ENCODE results near the gene GALNT1. TPM values are rescaled to one million over a fixed set of nuclear protein-coding genes. Genes with fewer than 3 reads are reported as not detected.

Gene GALNT1
- total and polyA plus RNA-seq, 4 donors: 57.3 to 96.8 (median 78.8) TPM

DNA sequence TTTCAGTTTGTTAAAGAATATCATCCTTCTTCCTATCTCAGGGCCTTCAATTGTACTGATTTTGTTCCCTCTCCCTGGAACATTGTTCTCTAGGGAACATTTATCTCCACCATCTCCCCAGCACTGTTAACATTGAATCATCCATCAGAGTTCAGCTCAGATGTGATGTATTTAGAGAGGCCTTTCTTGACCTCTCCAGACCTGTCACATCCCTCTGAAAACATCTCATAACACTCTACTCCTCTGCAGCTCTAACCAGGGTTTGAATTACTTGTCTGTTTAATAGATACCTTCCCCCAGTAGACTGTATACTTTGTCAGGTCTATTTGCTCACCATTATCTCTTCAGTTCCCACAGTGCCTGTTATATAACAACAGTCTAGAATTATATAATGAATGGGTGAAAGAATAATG lies 98.6 kb downstream of the GALNT1 start:
- DNase-seq (ENCODE audit: low read depth in 4 of 6, low spot score in 6 of 6): peak in 1 of 6 donors; percentile 3
- no peaks in the 10 kb centered on the region for H3K4me1 ChIP-seq (ENCODE audit: control insufficient read depth, insufficient read depth, low read length)
- no peak overlapping the region for H3K27ac ChIP-seq (ENCODE audit: low read depth, low read length)
- no peaks in the 10 kb centered on the region for H3K27me3 ChIP-seq (ENCODE audit: control insufficient read depth, insufficient read depth, low read length)
- H3K36me3 ChIP-seq (ENCODE audit: control insufficient read depth, insufficient read depth, low read length): no peaks in the 10 kb centered on the region
- H3K4me3 ChIP-seq (ENCODE audit: low read depth, low read length): no peak overlapping the region
- no peaks in the 10 kb centered on the region for H3K9me3 ChIP-seq (ENCODE audit: control insufficient read depth, insufficient read depth, low read length)

- Histone ChIP-seq H3K27ac (ENCODE audit: low read depth, low read length) (no peak overlapping the region), H3K4me3 (ENCODE audit: low read depth, low read length) (no peak overlapping the region), H3K4me1 (ENCODE audit: control insufficient read depth, insufficient read depth, low read length) (no peaks in the 10 kb centered on the region), H3K9me3 (ENCODE audit: control insufficient read depth, insufficient read depth, low read length) (no peaks in the 10 kb centered on the region), H3K27me3 (ENCODE audit: control insufficient read depth, insufficient read depth, low read length) (no peaks in the 10 kb centered on the region), H3K36me3 (ENCODE audit: control insufficient read depth, insufficient read depth, low read length) (peaks cover 3% of the 10 kb centered on the region)
- DNase-seq (ENCODE audit: low read depth in 4 of 6, low spot score in 6 of 6): no peak
- no CpG with 5 or more reads among the region's 1 CpG for WGBS (ENCODE audit: insufficient coverage)
These were observed 100.8 kb downstream of the GALNT1 start for GRCh38 chr18:35682281-35682867.

DNA sequence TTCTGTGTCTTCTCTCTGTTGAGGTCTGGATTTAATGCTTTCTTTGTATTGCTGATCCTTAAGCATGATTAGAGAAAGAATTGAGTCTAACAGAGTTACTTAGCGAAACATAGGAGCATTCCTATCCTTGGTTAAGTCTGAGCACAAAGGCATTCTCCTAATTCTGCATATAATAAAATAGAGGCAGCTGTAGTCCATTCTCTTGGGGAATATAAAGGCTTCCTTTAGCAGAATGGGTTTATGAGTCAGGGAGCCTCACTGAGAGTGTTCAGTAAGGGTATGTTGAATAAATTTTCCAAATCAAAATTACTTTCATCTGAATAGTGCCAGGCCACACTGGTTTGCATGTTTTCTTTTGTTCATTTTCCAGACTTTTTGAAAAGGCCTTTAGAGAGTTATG lies 101.5 kb downstream of the GALNT1 start:
- Histone ChIP-seq H3K9me3 (ENCODE audit: control insufficient read depth, insufficient read depth, low read length) (no peaks in the 10 kb centered on the region), H3K4me1 (ENCODE audit: control insufficient read depth, insufficient read depth, low read length) (no peaks in the 10 kb centered on the region), H3K4me3 (ENCODE audit: low read depth, low read length) (no peak overlapping the region), H3K27me3 (ENCODE audit: control insufficient read depth, insufficient read depth, low read length) (no peaks in the 10 kb centered on the region), H3K36me3 (ENCODE audit: control insufficient read depth, insufficient read depth, low read length) (peaks cover 3% of the 10 kb centered on the region), H3K27ac (ENCODE audit: low read depth, low read length) (no peak overlapping the region)
- peak in 2 of 6 donors; percentile 7 to 70 for DNase-seq (ENCODE audit: low read depth in 4 of 6, low spot score in 6 of 6)
- no CpG with 5 or more reads among the region's 1 CpG for WGBS (ENCODE audit: insufficient coverage)

DNA sequence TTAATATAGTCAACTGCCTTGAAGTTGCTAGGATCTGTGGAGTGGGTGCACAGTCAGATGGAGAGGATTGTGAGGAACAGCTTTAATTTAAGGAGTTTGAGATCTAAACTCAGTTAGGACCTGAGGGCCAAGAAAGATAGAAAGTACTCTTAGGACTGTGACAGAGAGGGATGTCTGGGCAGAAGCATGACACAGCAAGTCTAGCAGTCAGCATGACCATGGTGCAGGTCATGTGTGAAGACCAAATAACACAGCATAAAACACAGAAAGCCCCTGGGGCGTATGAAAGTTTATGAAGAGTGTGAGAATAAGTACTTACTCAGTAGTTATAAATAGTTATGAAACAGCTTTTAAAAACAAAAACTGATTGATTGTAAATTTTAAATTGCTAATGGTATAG lies 107.2 kb downstream of the GALNT1 start:
- Histone ChIP-seq H3K27ac (ENCODE audit: low read depth, low read length) (no peak overlapping the region), H3K4me3 (ENCODE audit: low read depth, low read length) (no peak overlapping the region), H3K36me3 (ENCODE audit: control insufficient read depth, insufficient read depth, low read length) (peaks cover 3% of the 10 kb centered on the region), H3K4me1 (ENCODE audit: control insufficient read depth, insufficient read depth, low read length) (no peaks in the 10 kb centered on the region), H3K27me3 (ENCODE audit: control insufficient read depth, insufficient read depth, low read length) (no peaks in the 10 kb centered on the region), H3K9me3 (ENCODE audit: control insufficient read depth, insufficient read depth, low read length) (no peaks in the 10 kb centered on the region)
- WGBS (ENCODE audit: insufficient coverage): no CpG with 5 or more reads among the region's 1 CpG
- no peak for DNase-seq (ENCODE audit: low read depth in 4 of 6, low spot score in 6 of 6)

- H3K4me3 ChIP-seq (ENCODE audit: low read depth, low read length): no peak overlapping the region
- no peak for DNase-seq (ENCODE audit: low read depth in 4 of 6, low spot score in 6 of 6)
- no peaks in the 10 kb centered on the region for H3K27me3 ChIP-seq (ENCODE audit: control insufficient read depth, insufficient read depth, low read length)
- H3K4me1 ChIP-seq (ENCODE audit: control insufficient read depth, insufficient read depth, low read length): no peaks in the 10 kb centered on the region
- H3K9me3 ChIP-seq (ENCODE audit: control insufficient read depth, insufficient read depth, low read length): no peaks in the 10 kb centered on the region
- no peak overlapping the region for H3K27ac ChIP-seq (ENCODE audit: low read depth, low read length)
- H3K36me3 ChIP-seq (ENCODE audit: control insufficient read depth, insufficient read depth, low read length): peaks cover 3% of the 10 kb centered on the region
- 80% methylated on average over 1 of the region's 5 CpGs for WGBS (ENCODE audit: insufficient coverage)
These were observed 108.2 kb downstream of the GALNT1 start for GRCh38 chr18:35689728-35690127.

GRCh38 chr18:35691625-35692024 lies 110.1 kb downstream of the GALNT1 start:
- DNase-seq (ENCODE audit: low read depth in 4 of 6, low spot score in 6 of 6): no peak
- H3K27ac ChIP-seq (ENCODE audit: low read depth, low read length): no peak overlapping the region
- H3K4me3 ChIP-seq (ENCODE audit: low read depth, low read length): no peak overlapping the region
- no peaks in the 10 kb centered on the region for H3K36me3 ChIP-seq (ENCODE audit: control insufficient read depth, insufficient read depth, low read length)
- WGBS (ENCODE audit: insufficient coverage): 89% methylated on average over 4 of the region's 4 CpGs
- peaks cover 3% of the 10 kb centered on the region for H3K4me1 ChIP-seq (ENCODE audit: control insufficient read depth, insufficient read depth, low read length)
- H3K9me3 ChIP-seq (ENCODE audit: control insufficient read depth, insufficient read depth, low read length): no peaks in the 10 kb centered on the region
- no peaks in the 10 kb centered on the region for H3K27me3 ChIP-seq (ENCODE audit: control insufficient read depth, insufficient read depth, low read length)

DNA sequence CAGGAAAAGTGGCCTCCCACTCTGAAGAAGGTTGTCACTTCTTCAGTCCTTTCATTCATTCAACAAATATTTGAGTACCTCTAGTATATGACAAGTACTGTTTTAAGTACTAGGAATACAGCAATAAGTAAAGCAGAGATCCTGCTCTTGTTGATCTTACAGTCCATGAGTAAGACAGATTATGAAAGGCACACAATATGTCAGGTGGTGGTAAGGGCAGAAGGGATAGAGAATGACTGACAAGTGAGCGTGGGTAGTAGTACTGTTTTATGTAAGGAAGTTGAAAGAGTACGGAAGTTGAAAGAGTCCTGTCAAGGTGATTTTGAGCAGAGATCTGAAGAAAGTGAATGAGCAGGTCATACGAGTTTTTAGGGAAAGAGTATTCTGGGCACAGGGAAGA lies 111.3 kb downstream of the GALNT1 start:
- Histone ChIP-seq H3K27ac (ENCODE audit: low read depth, low read length) (no peak overlapping the region), H3K9me3 (ENCODE audit: control insufficient read depth, insufficient read depth, low read length) (no peaks in the 10 kb centered on the region), H3K4me3 (ENCODE audit: low read depth, low read length) (no peak overlapping the region), H3K4me1 (ENCODE audit: control insufficient read depth, insufficient read depth, low read length) (peaks cover 3% of the 10 kb centered on the region), H3K36me3 (ENCODE audit: control insufficient read depth, insufficient read depth, low read length) (no peaks in the 10 kb centered on the region), H3K27me3 (ENCODE audit: control insufficient read depth, insufficient read depth, low read length) (no peaks in the 10 kb centered on the region)
- peak in 1 of 6 donors; percentile 7 for DNase-seq (ENCODE audit: low read depth in 4 of 6, low spot score in 6 of 6)
- WGBS (ENCODE audit: insufficient coverage): 97% methylated on average over 3 of the region's 3 CpGs

GRCh38 chr18:35693829-35694228 lies 112.3 kb downstream of the GALNT1 start:
- DNase-seq (ENCODE audit: low read depth in 4 of 6, low spot score in 6 of 6): no peak
- Histone ChIP-seq H3K36me3 (ENCODE audit: control insufficient read depth, insufficient read depth, low read length) (peaks cover 3% of the 10 kb centered on the region), H3K9me3 (ENCODE audit: control insufficient read depth, insufficient read depth, low read length) (no peaks in the 10 kb centered on the region), H3K27me3 (ENCODE audit: control insufficient read depth, insufficient read depth, low read length) (no peaks in the 10 kb centered on the region), H3K4me1 (ENCODE audit: control insufficient read depth, insufficient read depth, low read length) (peaks cover 3% of the 10 kb centered on the region), H3K4me3 (ENCODE audit: low read depth, low read length) (no peak overlapping the region), H3K27ac (ENCODE audit: low read depth, low read length) (no peak overlapping the region)
- 91% methylated on average over 4 of the region's 4 CpGs for WGBS (ENCODE audit: insufficient coverage)

DNA sequence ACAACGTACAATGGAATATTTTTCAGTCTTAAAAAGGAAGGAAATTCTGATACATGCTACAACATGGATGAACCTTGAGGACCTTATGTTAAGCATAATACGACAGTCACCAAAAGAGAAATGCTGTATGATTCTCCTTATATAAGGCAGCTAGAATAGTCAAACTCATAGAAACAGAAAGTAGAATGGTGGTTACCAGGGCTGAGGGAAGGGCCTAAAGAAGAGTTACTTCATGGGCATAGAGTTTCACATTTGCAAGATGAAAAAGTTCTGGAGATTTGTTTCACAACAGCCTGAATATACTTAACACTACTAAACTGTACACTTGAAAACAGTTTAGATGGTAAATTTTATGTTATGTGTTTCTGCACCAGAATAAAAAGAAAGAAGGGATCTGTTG lies 113.3 kb downstream of the GALNT1 start:
- H3K9me3 ChIP-seq (ENCODE audit: control insufficient read depth, insufficient read depth, low read length): no peaks in the 10 kb centered on the region
- H3K4me1 ChIP-seq (ENCODE audit: control insufficient read depth, insufficient read depth, low read length): peaks cover 3% of the 10 kb centered on the region
- H3K27me3 ChIP-seq (ENCODE audit: control insufficient read depth, insufficient read depth, low read length): no peaks in the 10 kb centered on the region
- DNase-seq (ENCODE audit: low read depth in 4 of 6, low spot score in 6 of 6): no peak
- H3K36me3 ChIP-seq (ENCODE audit: control insufficient read depth, insufficient read depth, low read length): peaks cover 3% of the 10 kb centered on the region
- WGBS (ENCODE audit: insufficient coverage): no CpG with 5 or more reads among the region's 2 CpGs
- no peak overlapping the region for H3K27ac ChIP-seq (ENCODE audit: low read depth, low read length)
- H3K4me3 ChIP-seq (ENCODE audit: low read depth, low read length): no peak overlapping the region

GRCh38 chr18:35695384-35695783 lies 113.8 kb downstream of the GALNT1 start:
- no CpG with 5 or more reads among the region's 1 CpG for WGBS (ENCODE audit: insufficient coverage)
- Histone ChIP-seq H3K36me3 (ENCODE audit: control insufficient read depth, insufficient read depth, low read length) (peaks cover 3% of the 10 kb centered on the region), H3K27ac (ENCODE audit: low read depth, low read length) (peak overlapping the region; percentile 26), H3K4me1 (ENCODE audit: control insufficient read depth, insufficient read depth, low read length) (peaks cover 3% of the 10 kb centered on the region), H3K4me3 (ENCODE audit: low read depth, low read length) (no peak overlapping the region), H3K27me3 (ENCODE audit: control insufficient read depth, insufficient read depth, low read length) (no peaks in the 10 kb centered on the region), H3K9me3 (ENCODE audit: control insufficient read depth, insufficient read depth, low read length) (no peaks in the 10 kb centered on the region)
- no peak for DNase-seq (ENCODE audit: low read depth in 4 of 6, low spot score in 6 of 6)

All from spinal cord (tissue), 10 donors.